Measurements from ENCODE around the gene BCL2L12.

DNA sequence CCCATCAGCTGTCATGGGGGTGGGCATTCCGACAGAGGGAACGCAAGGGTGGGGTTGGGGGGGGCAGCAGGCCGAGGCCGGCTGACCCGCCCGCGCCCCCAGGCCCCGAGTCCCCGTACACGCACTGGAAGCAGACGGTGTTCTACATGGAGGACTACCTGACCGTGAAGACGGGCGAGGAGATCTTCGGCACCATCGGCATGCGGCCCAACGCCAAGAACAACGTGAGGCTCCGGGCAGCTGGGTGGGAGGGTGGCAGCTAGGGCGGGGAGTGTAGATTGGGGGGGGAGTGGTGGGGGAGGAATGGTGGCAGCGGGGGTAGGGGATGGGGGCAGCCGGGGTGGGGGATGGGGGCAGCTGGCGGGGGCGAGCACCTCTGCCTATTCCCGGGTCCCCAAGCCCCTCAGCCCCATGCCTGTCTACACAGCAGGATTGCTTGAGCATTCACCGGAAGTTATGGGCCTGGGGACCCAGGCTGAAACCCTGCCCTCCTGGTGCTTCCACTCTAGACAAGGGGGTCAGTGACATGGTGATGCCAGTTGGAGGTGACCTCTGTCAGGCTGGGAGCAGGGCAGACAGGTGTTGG is 20.9 kb downstream of the BCL2L12 start:
- TF ChIP-seq, protein P1, sequence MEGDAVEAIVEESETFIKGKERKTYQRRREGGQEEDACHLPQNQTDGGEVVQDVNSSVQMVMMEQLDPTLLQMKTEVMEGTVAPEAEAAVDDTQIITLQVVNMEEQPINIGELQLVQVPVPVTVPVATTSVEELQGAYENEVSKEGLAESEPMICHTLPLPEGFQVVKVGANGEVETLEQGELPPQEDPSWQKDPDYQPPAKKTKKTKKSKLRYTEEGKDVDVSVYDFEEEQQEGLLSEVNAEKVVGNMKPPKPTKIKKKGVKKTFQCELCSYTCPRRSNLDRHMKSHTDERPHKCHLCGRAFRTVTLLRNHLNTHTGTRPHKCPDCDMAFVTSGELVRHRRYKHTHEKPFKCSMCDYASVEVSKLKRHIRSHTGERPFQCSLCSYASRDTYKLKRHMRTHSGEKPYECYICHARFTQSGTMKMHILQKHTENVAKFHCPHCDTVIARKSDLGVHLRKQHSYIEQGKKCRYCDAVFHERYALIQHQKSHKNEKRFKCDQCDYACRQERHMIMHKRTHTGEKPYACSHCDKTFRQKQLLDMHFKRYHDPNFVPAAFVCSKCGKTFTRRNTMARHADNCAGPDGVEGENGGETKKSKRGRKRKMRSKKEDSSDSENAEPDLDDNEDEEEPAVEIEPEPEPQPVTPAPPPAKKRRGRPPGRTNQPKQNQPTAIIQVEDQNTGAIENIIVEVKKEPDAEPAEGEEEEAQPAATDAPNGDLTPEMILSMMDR (IDR thresholded peaks at IDR 0.05): no peak
- TF ChIP-seq POLR2A (IDR thresholded peaks at IDR 0.05) (no peak), EP300 (IDR thresholded peaks at IDR 0.05) (no peak)

Data from upper lobe of left lung (tissue), 4 donors.